NOMO-1 (cell line): ENCODE measurements around the gene PTPRG.
A peak's percentile ranks its signal among the peaks of the same experiment; 100 is the strongest.

Experiments
- DNase-seq, 2 experiments: peaks; one replicate each; lab custom pipeline; 2025; ENCODE audit not compliant: unreplicated experiment in 2 of 2; lab: John Stamatoyannopoulos, UW

Gene PTPRG

DNA sequence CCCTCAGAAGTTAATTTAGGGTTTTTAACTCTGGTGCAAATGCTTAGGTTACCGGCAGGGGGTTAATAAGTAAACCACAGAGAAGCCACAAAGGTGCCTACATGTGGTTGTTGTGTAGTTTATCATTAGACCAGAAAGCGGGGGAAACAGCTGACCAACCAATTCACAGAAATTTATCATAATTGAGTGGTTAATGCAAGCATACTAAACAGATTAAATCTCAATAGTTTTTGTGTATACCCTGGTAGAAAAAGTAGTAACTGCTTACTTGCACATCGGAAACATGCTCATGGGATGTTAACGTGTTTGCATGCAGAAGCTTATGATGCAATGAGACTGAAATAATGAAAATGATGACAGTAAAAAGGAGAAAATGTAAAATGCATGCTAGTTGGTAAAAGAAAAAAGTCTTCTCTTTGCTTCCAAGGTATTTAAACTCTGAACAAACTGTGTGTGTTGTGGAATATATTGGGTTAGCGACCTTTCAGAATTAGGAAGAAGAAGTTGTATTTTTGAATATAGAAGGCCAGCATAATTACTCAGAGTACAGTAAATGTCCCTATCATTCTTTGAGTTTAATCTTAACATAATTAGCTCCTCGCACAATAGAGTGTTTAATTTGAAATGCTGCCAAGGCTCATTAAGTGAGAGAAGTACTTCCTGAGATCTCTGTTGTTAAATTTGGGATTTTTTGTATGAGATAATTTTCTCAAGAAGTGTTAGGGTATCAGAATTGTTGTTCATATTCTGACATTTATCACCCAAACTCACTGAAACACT lies 316.2 kb downstream of the PTPRG start:
- no peak for DNase-seq

- DNase-seq, result no peak
Measured at GRCh38 chr3:61882253-61882652, 320.9 kb downstream of the PTPRG start.

DNA sequence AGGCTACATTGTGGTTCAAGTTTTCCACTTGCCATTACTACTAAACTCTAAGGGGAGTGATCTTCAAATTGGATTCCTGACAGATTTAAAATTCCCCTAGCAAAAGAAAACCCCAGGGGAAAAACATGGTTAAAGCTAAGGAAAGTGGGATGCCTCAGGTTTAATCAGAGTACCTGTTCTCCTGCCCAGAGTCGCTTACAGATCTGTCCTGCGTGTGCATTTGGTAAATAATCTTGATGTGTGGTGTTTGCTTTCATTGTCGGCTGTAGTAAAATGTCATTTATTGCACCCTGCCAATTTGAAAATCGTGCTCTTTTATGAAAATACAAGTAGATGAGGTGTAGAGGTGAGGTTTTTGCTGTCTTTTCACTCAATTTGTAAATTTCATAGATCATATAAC lies 323.4 kb downstream of the PTPRG start:
- no peak for DNase-seq

GRCh38 chr3:61885414-61885813 lies 324.0 kb downstream of the PTPRG start:
- no peak for DNase-seq

DNA sequence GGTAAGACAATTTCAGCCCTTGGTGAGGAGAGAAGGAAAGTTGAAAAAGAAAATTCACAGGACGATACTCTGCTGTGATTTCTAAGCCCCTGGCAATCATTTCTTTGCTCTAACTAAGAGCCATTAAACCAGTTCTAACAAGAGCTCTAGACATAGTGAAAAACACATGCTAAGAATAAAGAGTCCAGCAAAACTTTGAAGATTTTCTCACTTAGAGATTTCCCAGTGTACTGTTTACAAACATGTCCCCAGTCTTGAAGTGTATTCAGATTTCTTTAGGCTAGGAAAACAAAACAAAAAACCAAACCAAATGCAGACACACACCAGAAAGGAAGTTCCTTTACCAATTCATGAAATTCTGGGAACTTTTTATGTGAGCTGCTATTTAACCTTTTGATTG lies 325.8 kb downstream of the PTPRG start:
- no peak for DNase-seq

DNA sequence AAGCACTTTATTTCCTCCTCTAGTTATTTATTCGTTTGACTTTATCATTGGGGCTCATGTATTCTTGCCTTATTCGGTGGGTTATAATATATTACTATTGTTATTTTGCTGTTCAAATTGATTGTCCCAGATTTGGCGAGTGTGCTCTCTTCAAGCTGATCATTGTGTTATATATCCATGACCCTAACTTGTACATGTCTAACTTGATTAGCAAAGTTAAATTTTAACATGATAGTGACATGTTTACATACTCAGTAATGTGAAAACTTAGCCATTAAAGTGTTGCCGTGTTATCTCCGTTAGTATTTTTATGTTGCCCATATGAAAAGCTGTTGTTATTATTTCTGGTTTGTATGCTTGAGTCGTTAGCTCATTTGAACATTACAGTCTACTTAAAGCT lies 327.9 kb downstream of the PTPRG start:
- no peak for DNase-seq

- no peak for DNase-seq
Measured at GRCh38 chr3:61890167-61890566, 328.8 kb downstream of the PTPRG start.

DNA sequence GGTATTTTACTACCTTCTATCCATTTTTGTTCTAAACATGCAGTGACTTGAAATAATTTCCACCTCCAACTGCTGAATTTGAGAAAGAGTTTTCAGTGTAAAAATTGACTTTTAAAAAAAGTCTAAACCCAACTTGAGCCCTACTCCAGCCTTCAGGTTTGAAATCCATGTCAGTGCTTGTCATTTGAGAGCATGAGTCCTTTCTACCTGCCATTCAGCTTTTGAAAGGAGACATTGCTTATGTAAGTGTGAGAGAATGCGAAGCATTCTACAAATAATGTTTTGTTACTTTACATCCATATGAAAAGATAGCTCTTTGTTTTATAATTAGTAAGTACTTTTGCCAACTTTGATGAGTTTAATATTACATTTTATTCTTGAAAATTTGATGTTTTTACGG lies 329.2 kb downstream of the PTPRG start:
- no peak for DNase-seq

DNA sequence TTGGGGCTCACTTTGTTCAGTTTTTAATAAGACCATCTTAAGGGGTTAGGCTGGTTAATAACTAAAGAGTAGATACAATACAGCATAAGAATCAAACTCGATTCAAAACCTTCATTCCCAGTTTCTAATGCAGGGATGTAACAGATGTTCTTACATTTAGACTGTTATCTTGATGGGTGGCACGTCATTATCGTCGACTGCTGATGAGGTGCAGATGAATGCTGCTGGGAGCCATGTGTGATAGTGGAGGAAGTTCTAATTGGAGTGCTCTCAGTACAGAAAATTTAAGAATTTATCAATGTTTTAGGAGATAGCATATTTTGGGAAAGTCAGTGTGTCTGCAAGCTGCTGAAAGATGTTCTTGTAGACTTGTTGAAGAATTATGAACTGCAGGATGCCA lies 331.5 kb downstream of the PTPRG start:
- DNase-seq, result no peak

GRCh38 chr3:61893840-61894566 lies 332.6 kb downstream of the PTPRG start:
- no peak for DNase-seq

DNA sequence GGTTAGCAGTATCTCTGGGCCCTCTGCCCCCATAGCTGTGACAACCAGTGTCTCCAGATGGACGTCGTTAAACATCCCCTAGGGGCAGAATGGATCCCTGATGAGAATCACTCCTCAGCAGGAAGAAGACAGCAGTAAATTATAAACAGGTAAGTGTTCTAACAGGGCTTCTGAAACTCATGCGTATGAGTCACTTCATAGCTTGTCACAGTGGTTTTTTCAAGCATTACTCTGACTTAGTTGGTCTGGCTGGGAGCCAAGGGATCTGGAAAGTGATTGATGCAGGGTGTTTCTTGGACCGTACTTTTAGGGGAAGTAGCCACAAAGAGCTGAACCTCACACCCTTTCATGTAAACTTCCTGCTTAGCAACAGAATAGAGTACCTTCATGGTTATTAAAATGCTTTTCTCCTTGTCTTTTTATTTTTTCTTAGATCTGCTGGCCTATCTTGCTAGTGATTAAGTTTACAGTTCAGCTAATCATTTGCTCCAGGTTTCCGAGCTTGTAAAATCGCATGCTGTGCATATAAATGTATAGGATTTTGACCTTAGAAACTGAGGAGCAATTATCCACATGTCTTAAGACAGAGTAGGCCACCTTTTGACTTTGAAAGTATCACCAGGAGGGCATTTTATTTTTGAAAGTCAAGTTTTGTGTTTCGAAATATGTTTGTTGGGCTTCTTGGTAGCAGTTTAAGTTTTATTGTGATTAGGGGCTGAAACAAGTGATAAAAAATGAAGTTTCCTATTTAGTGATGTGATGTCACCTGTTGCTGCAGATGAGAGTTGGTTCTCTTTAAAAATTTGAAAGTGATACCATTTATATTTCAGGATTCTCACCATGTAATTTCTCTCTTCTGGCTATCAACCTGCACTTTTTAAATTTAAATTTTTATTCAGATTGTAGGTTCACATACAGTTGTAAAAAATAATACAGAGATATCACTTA lies 333.9 kb downstream of the PTPRG start:
- peak; percentile 49 to 85 for DNase-seq

GRCh38 chr3:61896251-61896650 lies 334.9 kb downstream of the PTPRG start:
- DNase-seq, result no peak

- no peak for DNase-seq
Measured at GRCh38 chr3:61897848-61898247, 336.5 kb downstream of the PTPRG start.

DNA sequence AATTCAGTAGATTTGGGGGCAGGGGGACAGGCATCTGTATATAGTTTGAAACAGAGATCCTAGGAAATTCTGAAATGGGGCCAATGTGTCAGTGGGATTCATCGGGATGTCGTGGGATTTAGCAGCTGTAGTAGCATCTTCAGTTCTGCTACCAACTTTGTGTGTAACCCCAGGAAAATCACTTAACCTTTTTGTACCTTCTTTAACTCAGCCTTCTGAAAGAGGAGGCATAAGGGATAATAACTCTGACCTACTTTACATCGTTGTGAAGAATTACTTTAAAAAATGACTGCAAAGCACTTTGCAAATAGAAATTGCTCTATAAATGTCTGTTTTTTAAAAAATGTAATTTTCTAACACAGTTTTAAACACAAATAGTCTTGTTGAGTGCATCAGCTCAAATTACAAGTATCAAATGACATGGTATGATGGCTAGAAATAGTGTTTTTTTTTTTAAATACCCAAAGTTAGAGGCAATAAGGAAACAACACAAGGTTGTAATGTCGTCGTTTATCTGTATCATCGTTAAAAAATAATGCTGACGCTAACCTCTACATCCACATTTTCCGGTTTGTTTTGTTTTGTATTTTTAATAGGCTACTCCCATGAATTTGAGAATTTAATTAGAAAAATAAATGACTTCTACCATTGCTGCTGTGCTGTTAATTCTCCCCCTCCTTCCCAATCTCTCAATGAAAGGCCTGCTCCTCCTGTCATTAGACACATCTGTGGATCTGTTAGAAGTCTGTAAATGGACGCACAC lies 338.5 kb downstream of the PTPRG start:
- DNase-seq, result no peak

DNA sequence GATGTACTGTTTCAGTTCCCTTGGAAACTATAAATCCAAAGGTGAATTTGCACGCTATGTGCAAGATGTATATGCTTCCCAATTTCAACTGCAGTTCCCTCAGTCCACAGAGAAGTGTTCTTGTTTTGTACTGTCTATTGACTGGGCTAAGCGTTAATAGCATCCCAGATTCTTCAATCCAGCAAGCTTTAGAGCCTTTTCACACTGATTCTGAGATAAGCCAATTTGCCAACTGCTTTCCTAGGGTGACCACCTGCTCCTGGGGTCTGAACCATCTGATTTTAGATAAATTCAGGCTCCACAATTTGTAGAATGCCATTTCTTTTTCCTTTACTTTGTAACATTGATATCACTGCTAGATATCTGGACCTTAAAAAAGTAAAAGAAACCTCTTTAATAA lies 340.1 kb downstream of the PTPRG start:
- no peak for DNase-seq

GRCh38 chr3:61901986-61902385 lies 340.6 kb downstream of the PTPRG start:
- DNase-seq, result no peak

DNA sequence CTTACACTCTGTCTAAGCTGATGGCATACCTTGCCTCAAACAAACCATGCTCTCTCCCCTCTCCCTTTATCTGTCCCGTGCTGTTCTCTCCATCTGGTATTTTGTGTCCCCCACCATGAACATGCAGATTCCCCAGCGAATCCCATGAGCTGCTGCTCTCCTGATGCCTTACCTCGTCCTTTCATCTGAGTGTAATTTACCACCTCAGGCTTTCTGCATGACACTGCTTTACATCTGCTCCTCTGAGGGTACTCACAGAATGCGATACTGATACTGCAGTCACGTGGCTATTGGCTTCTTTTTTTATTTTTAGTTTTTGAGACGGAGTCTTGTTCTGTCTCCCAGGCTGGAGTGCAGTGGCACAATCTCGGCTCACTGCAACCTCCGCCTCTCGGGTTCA lies 341.7 kb downstream of the PTPRG start:
- DNase-seq, result no peak

DNA sequence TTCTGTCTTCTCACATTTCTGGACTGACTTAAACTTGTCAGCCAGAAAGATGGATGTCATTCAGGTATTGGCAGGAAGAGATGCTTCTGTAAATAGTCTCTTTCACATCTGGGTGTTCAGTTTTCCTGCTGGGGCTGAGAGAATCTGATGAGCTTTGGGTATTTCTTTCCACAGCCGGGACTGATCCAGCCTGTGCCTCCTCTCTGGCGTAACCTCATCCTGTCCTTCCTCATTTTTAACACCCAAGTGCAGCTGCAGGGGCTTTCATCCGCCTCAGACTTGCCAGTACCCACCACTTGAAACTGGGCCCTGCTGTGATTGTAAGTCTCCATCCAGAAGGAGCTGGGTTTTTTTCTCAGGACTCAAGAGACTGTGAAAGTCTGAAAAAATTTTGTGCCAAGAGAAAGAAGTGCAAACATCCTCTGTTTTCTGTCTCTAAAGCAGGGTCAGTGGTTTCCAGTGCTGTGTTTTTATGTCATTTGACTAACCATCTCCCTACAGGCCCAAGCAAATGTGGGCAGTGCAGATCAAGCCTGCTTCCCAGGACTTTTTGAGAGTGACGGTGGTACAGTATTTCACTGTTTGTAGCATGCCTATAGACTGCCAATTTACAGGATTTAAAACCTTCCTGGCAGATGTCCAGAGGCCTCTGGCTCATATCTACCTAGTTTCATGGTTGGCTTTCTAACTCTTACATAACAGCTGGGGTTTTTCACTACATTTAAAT lies 342.7 kb downstream of the PTPRG start:
- no peak for DNase-seq

DNA sequence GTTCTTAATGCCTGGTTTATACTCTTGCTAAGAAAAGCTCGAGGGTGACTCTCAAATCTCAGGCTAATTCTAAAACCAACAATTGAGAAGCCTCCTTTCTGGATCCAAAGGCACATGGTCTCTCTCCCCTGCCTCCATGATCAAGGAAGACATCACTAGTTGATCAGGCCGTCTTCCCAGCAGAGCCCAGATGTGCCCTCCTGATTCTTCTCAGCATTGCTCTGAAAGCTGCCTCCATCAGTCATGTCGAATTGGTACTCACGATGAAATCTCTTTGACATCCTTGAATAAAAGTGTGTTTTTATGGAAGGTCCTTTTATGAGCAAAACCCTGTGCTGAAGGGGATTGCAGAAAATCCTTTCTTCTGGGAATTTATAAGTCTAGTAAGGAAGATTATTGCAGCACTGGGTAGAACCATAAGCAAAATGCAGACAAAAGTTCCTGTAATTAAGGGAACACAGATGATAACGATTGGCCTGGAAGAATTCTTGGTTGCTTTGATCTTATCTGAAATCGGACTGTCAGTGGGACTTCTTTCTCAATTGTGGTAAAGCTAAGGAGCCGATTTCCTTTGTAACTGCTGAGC lies 345.9 kb downstream of the PTPRG start:
- no peak for DNase-seq

DNA sequence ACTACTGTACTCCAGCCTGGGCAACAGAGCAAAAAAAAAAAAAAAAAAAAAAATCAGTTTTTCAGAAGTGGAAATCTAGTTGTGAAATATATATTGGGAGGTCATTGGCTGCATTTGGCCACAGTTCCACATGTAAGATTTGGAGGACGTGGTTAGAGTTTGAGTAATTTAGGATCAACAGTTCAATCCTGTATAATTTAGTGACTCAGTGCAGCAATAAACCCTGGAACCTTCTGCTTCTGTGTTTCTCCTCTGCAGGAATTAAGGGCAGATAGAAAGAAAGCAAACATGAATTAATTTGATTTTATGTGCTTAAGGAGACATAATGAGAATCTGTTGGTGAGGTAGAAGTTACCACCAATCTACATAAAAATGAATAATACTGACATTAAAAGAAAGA lies 347.0 kb downstream of the PTPRG start:
- DNase-seq, result no peak
